ENCODE data around the gene UBE2D1.

The UBE2D1 gene

DNA sequence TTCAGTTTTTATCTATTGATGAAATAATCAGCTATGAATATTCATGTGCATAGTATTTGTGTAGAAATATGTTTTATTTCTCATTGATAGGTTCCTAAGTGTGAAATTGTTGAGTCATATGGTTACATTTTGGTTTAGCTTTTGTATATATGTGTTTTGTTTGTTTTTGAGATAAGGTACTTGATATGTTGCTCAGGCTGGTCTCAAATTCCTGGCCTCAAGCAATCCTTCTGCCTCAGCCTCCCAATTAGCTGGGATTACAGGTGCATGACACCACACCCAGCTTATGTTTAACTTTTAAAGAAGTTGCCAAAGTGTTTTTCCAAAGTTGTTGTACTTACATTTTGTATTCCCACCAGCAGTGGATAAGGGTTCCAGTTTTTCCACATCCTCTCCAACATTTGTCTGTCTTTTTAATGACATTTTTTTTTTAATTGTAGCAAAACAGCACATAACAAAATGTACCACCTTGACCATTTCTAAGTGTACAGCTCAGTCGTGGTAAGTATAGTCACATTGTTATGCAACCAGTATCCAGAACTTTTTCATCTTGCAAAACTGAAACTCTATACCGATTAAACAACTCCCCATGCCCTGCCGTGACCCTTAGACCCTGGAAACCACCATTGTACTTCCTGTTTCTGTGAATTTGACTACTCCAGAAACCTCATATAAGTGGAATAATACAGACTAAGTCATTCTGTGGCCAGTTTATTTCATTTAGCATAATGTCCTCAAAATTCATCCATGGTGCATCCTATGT, 12.6 kb upstream of the UBE2D1 start:
- TF ChIP-seq, protein P1, sequence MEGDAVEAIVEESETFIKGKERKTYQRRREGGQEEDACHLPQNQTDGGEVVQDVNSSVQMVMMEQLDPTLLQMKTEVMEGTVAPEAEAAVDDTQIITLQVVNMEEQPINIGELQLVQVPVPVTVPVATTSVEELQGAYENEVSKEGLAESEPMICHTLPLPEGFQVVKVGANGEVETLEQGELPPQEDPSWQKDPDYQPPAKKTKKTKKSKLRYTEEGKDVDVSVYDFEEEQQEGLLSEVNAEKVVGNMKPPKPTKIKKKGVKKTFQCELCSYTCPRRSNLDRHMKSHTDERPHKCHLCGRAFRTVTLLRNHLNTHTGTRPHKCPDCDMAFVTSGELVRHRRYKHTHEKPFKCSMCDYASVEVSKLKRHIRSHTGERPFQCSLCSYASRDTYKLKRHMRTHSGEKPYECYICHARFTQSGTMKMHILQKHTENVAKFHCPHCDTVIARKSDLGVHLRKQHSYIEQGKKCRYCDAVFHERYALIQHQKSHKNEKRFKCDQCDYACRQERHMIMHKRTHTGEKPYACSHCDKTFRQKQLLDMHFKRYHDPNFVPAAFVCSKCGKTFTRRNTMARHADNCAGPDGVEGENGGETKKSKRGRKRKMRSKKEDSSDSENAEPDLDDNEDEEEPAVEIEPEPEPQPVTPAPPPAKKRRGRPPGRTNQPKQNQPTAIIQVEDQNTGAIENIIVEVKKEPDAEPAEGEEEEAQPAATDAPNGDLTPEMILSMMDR (IDR thresholded peaks at IDR 0.05; ENCODE audit: low read depth, low read length): no peak

DNA sequence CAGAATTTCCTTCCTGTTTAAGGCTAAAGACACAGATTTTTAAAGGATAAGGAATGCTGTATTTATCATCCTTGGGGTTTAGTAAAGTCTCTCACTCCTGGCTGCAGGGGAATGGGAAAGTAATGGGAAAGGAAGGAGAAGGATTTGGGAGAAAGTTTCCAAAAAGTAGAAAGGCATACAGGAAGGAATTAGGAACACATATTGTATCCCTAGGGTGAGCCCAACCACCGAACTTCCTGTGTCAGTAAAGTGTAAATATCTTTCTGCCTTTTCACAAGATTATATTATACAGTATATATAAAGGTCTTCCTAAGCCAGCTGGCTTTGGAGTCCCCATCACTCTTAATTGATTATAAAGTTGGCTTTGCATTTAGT, 12.0 kb upstream of the UBE2D1 start:
- TF ChIP-seq, protein P1 (IDR thresholded peaks at IDR 0.05; ENCODE audit: low read depth, low read length): no peak
- H3K4me3 ChIP-seq (ENCODE audit: low read depth, low read length): no peak overlapping the region

More for the DNA sequence above, 12.6 kb upstream of the UBE2D1 start:
- no peak overlapping the region for H3K4me3 ChIP-seq (ENCODE audit: low read depth, low read length)

DNA sequence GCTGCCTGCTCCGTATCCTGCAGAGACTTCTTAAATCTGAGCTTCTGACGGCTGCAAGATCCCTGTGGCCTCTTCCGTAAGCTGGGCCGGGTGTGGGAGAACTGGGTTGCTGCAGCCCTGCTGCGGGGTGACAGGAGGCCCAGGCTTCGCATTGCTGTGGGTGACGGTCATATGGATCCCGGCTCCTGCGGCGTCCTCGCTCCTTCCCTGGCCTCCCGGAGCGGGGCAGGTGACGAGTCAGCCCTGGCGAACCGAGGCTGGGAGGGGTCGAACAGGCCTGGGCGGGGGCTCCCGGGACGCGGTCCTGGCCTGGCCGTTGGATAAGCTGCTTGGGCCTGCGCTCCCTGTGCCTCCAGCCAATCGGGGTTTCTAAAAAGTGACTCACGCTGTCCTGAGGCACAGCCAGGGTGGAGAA, 7.8 kb upstream of the UBE2D1 start:
- TF ChIP-seq, protein P1 (IDR thresholded peaks at IDR 0.05; ENCODE audit: low read depth, low read length): no peak
- H3K4me3 ChIP-seq (ENCODE audit: low read depth, low read length): no peak overlapping the region

DNA sequence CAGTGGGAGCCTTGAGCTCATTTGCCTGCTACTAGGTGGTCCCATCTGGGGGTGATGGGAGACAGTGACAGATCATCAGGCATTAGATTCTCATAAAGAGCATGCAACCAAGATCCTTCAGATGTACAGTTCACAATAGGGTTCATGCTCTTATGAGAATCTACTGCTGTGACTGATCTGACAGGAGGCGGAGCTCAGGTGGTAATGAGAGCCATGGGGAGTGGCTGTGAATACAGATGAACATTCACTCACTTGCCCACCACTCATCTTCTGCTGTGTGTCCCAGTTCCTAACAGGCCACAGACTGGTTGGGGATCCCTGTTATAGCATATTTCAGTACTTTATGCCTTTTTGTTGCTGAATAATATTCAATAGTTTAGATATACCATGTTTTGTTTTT, 6.6 kb upstream of the UBE2D1 start:
- no peak overlapping the region for H3K4me3 ChIP-seq (ENCODE audit: low read depth, low read length)
- TF ChIP-seq, protein P1 (IDR thresholded peaks at IDR 0.05; ENCODE audit: low read depth, low read length): no peak

DNA sequence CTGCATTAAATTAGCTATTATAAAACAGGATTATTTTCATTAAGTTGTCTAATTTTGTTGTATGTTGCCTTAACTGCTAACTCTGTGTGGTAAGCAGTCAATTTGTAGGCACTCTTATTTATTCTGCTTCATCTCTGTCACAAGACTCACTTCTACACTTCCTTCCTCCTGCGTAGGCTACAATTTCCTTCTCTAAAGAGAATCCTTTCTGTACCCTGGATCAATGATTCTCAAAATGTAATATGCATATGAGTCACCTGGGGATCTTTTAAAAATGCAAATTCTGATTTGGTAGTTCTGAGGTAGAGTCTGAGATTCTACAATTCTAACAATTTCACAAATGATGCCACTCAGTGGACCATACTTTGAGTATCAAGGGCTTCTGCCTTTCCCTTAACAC, 4.4 kb upstream of the UBE2D1 start:
- H3K4me3 ChIP-seq (ENCODE audit: low read depth, low read length): no peak overlapping the region
- TF ChIP-seq, protein P1 (IDR thresholded peaks at IDR 0.05; ENCODE audit: low read depth, low read length): no peak

DNA sequence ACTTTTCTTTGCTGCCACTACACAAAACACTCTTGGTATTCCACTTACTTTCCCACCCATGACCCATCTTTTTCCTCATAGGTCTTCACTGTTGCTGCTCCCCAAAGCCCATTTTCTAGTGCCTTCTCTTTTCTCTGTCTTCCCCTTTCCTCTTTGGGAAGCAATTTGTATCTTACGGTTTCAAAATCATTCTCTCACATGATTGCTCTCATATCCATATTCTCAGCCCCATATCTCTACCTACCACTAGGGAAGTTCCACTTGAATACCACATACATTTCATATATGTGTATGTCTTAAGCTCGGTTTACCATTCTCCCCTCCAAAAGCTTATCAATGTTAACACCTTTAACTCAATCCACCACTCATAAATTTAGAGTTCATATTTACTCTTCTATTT, 3.2 kb upstream of the UBE2D1 start:
- TF ChIP-seq, protein P1 (IDR thresholded peaks at IDR 0.05; ENCODE audit: low read depth, low read length): no peak

DNA sequence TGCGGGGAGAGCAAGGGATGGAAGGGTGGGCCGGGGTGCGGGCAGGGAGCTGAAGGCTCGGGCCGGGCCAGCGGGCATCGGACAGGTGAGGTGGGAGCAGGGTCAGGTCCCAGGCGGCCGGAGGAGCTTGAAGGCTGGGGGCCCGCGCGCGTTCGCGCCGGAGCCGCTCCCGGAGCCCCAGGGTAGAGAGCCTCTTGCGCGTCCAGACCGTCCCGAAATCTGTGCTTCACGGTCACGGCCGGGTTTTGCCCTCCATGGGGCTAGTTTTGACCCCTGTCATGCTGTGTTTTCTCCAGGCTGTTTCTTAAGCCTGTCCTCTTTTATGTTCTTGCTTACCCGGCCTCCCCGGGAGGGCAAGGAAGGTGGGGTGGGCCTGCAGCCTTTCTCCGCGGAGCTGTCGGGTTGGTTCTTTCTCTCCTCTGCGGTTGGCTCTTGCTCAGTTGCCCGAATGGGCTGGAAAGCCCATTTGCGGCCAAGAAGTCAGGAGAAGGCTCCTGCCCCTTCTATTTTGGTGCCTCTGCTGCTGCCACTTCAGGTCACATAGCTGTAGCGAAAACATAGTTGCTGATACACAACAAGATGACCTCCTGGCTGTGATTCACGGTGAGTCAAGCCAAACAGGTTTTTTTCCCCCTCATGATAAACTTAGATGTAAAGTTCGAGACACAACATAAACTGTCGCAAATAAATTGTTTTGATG, 650 bp downstream of the UBE2D1 start:
- TF ChIP-seq, protein P1 (IDR thresholded peaks at IDR 0.05; ENCODE audit: low read depth, low read length): no peak
- peak overlapping the region; percentile 75 for H3K4me3 ChIP-seq (ENCODE audit: low read depth, low read length)

More for the DNA sequence above, 3.2 kb upstream of the UBE2D1 start:
- H3K4me3 ChIP-seq (ENCODE audit: low read depth, low read length): no peak overlapping the region
